GM12872 (cell line): ENCODE measurements around the gene FTSJ1.

Experiments
- TF ChIP-seq, protein P1 (sequence below): IDR thresholded peaks from 3 replicates; pipeline ENCODE4 v1.5.1; 2011; ENCODE audit warnings: low read depth, mild to moderate bottlenecking, low read length, moderate library complexity; ENCODE audit not compliant: insufficient read depth

FTSJ1 gene

DNA sequence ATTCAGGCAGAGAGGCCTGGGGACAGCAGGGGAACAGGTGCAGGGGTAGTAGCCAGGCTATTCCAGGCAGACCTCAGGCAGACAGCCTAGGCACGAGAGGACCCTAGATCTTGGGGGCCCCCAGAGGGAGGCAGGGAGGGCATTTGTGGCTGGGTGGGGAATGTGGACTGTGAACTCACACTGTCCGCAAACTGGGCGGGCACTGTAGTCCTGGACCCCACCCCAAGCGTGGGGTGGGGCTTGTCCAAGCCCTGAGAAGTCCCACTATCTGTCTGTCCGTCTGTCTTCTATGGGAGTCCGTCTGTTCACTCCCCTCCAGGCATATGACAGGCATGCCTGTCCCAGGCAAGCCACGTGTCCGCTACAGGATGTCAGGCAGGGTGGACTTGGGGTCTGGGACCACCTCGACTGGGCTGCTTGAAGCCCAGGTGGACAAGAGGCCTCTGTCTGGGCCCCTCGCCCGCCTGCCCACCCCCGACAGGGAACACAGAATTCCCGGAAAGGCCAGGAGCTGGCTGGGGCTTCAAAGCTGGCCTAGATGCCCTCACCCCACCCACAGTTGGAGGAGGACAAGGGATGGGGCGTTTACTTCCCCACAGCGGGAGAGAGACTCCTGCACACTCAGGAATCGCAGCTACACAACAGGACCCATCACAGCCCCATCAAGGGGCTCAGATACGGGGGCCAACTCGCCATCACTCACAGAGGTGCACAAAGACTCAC, 5.7 kb upstream of the FTSJ1 start, which contains the start of gene SLC38A5:
Gene SLC38A5 (minus strand): TSS at position 151 of the 723 bp plus-strand sequence. CDS start 2,336 bp downstream, outside the sequence.
- TF ChIP-seq, protein P1, sequence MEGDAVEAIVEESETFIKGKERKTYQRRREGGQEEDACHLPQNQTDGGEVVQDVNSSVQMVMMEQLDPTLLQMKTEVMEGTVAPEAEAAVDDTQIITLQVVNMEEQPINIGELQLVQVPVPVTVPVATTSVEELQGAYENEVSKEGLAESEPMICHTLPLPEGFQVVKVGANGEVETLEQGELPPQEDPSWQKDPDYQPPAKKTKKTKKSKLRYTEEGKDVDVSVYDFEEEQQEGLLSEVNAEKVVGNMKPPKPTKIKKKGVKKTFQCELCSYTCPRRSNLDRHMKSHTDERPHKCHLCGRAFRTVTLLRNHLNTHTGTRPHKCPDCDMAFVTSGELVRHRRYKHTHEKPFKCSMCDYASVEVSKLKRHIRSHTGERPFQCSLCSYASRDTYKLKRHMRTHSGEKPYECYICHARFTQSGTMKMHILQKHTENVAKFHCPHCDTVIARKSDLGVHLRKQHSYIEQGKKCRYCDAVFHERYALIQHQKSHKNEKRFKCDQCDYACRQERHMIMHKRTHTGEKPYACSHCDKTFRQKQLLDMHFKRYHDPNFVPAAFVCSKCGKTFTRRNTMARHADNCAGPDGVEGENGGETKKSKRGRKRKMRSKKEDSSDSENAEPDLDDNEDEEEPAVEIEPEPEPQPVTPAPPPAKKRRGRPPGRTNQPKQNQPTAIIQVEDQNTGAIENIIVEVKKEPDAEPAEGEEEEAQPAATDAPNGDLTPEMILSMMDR, result no peak

DNA sequence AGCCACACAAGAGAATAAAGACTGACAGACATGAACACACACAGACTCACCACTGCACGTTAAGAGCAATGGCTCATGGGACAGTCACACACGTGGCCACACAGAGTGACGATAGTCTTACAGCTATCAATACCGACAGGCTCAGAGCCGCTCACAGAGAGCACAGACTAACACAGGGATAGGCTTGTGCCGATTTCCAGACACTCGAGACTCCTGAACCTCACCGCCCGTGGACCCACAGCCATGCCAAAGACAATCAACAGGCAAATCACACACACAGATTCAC, 5.2 kb upstream of the FTSJ1 start:
- TF ChIP-seq, protein P1, result no peak

DNA sequence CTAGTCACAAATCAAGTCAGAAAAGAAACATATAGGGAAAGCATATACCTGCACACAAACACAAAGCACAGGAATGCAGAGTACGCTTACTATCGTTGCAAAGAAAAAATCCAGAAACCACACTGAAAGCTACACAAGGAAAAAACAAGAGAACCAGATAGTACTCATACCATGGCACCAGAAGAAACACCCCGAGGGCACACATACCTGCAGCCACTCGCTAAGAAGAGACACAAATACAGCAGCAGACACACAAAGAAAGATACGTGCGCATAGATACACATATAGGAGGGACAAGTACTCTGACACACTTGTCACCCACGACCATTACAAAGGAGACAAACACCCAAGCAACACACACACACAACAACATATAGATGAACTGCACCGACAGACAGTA, 4.5 kb upstream of the FTSJ1 start:
- TF ChIP-seq, protein P1, result no peak

DNA sequence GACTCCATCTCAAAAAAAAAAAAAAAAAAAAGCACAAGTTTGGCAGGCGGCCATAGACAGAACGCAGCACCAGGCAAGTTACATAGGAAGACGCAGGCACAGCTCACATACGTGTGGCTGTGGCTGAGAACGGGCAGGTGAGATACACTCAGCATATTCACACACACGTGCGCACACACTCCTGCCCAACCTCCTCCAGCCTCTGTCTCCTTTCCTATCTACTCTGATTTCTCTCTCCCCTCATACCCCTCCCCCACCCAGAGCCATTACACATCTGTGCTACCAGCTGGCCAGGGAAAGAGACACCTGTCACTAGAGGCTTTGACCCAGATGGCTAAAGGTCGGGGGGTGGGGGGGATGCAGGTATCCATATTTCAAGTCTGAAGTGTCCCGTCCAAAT, 3.8 kb upstream of the FTSJ1 start:
- TF ChIP-seq, protein P1, result no peak

DNA sequence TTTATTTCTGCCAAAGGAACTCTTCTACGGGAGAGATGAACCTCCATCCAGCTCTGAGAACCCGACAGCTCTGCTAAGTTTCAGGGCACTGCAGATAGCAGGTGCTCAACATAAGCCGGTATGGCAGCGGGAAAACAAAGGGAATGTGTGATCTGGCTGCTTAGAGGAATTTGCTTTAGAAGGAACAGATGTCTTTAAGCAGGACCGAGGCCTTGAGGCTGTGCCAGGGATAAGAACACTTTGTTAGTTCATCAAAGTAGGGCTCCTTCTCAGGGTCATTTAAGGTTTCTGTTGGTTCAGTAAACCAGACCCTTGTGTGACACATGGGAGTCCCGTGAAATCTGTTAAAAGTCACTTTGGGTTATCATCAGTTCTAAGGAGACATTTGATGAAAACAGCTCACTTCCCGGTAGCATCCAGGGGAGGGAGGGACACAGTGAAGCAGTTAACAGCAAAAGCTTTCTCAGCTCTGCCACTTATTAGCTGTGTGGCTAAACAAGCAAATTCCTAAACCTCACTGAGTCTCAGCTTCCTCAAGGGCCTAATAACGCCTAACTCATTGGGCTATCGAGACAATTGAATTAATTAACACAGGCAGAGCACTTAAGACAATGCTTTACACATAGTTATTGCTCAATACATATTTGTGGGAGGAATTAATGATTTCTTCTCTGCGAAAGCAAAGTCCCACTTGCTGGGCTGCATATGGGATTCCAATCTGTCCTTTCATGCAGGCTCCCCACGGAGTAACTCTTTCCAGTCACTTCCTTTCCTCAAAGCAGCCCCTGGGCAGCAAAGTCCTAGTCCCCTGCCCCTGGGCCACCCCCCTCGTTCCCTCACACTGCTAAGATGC, 2.9 kb upstream of the FTSJ1 start:
- TF ChIP-seq, protein P1, result no peak

DNA sequence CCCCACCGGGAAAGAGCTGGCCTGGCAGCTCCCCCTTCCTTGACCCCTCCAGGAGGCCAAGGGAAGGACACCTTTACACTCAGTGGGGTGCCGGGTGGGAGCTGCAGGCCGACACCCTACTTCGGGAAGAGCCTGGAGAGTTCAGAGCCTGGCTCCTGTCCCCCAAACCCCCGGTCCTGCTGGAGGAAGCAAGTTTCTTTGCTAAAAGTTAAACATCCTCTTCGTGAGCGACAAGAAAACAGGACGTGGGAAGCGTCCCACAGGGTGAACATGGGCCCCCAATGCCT, 2.4 kb upstream of the FTSJ1 start:
- TF ChIP-seq, protein P1, result no peak

DNA sequence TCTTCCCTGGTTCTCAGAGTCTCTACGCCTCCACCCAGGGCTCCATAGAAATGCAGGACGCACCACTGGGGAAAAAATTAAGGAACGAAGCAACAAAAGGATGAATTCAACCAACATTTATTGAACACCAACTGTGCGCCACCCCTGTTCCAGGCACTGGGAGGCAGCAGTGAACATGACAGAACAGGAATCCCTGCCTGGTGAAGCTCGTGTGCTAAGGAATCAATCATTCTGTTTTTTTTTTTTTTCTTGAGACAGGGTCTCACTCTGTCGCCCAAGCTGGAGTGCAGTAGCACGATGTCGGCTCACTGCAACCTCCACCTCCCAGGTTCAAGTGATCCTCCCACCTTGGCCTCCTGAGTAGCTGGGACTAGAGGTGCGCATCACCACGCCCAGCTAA, 1.9 kb upstream of the FTSJ1 start:
- TF ChIP-seq, protein P1, result peak; percentile 46; the same call in 2 of the 3 replicates
